ENCODE data around the gene CEMIP. TPM values are rescaled to one million over a fixed set of nuclear protein-coding genes. Genes with fewer than 3 reads are reported as not detected.
A peak's percentile ranks its signal among the peaks of the same experiment; 100 is the strongest.

CEMIP gene
- polyA plus RNA-seq (ENCODE audit: insufficient read length in 12 of 12), result 1 to 10 TPM in 10 of 12 donors, not detected in 2; 1.5 to 6.4 (median 2.3) TPM
- long read RNA-seq, donor 1, result 0 reads
- long read RNA-seq, donor 2, result 0 reads
- long read RNA-seq, donor 3, result 0 reads
- long read RNA-seq, donor 4, result 0 reads
- long read RNA-seq, donor 5, partial matches to known transcripts, result 152 of 152 reads
- long read RNA-seq, donor 5, other reads (novel, unspliced or antisense), result 0 of 152 reads
- long read RNA-seq, donor 6, partial matches to known transcripts, result 30 of 30 reads
- long read RNA-seq, donor 6, other reads (novel, unspliced or antisense), result 0 of 30 reads
- long read RNA-seq, donor 7, result 0 reads
- long read RNA-seq, donor 8, result 0 reads
- long read RNA-seq, donor 9, result 0 reads
- long read RNA-seq, donor 10, result 0 reads
- long read RNA-seq, donor 11, result 0 reads

GRCh38 chr15:80778964-80779657 lies at the start of gene CEMIP:
CEMIP (plus strand) TSS chr15:80779370; CDS start chr15:80873880, 94,510 bp downstream.
- DNase-seq, result peak; percentile 66

GRCh38 chr15:80730387-80730786 lies 48.8 kb upstream of the CEMIP start:
- no peak for DNase-seq

GRCh38 chr15:80730926-80731325 lies 48.2 kb upstream of the CEMIP start:
- DNase-seq, result no peak

- no peak for DNase-seq
These were observed 47.0 kb upstream of the CEMIP start for GRCh38 chr15:80732167-80732566.

GRCh38 chr15:80732818-80733217 lies 46.4 kb upstream of the CEMIP start:
- DNase-seq, result no peak

GRCh38 chr15:80733460-80733859 lies 45.7 kb upstream of the CEMIP start:
- DNase-seq, result no peak

GRCh38 chr15:80735344-80735743 lies 43.8 kb upstream of the CEMIP start:
- DNase-seq, result no peak

GRCh38 chr15:80736560-80736959 lies 42.6 kb upstream of the CEMIP start:
- no peak for DNase-seq

- no peak for DNase-seq
These were observed 39.3 kb upstream of the CEMIP start for GRCh38 chr15:80739919-80740318.

GRCh38 chr15:80742081-80742480 lies 37.1 kb upstream of the CEMIP start:
- no peak for DNase-seq

- no peak for DNase-seq
These were observed 35.9 kb upstream of the CEMIP start for GRCh38 chr15:80743189-80743833.

- no peak for DNase-seq
These were observed 34.8 kb upstream of the CEMIP start for GRCh38 chr15:80744415-80744814.

- DNase-seq, result no peak
These were observed 34.3 kb upstream of the CEMIP start for GRCh38 chr15:80744826-80745225.

GRCh38 chr15:80745888-80746287 lies 33.3 kb upstream of the CEMIP start:
- no peak for DNase-seq

- DNase-seq, result no peak
These were observed 31.7 kb upstream of the CEMIP start for GRCh38 chr15:80747317-80748053.

- DNase-seq, result no peak
These were observed 29.6 kb upstream of the CEMIP start for GRCh38 chr15:80749589-80749988.

- DNase-seq, result no peak
These were observed 28.6 kb upstream of the CEMIP start for GRCh38 chr15:80750575-80750974.

GRCh38 chr15:80752204-80752603 lies 27.0 kb upstream of the CEMIP start:
- DNase-seq, result no peak

GRCh38 chr15:80753161-80753560 lies 26.0 kb upstream of the CEMIP start:
- no peak for DNase-seq

GRCh38 chr15:80754014-80754413 lies 25.2 kb upstream of the CEMIP start:
- DNase-seq, result no peak

GRCh38 chr15:80755885-80756284 lies 23.3 kb upstream of the CEMIP start:
- DNase-seq, result no peak

- DNase-seq, result no peak
These were observed 20.9 kb upstream of the CEMIP start for GRCh38 chr15:80758130-80758745.

All from muscle of arm (tissue), 14 donors.